ENCODE results near the gene TOX2.

GRCh38 chr20:44022464-44022863, 107.8 kb downstream of the TOX2 start:
- no peak for TF ChIP-seq CTCF (IDR thresholded peaks at IDR 0.05 in 4 of 5, conservative IDR thresholded peaks at IDR 0.05 in 1 of 5)
- TF ChIP-seq POLR2A (IDR thresholded peaks at IDR 0.05) = no peak

Data from gastrocnemius medialis (tissue), 4 donors.